NT2/D1 (cell line): ENCODE results near the gene TRMO.

Experiments used
- YY1 ChIP-seq: IDR thresholded peaks from 2 replicates; pipeline ENCODE4 v1.6.1; 2011; ENCODE audit not compliant: insufficient read length, insufficient read depth
- ZNF274 ChIP-seq: IDR thresholded peaks from 2 replicates; pipeline ENCODE4 v1.6.1; 2011; ENCODE audit warnings: mild to moderate bottlenecking, low read depth, low read length

GRCh38 chr9:97868859-97869258 is 53.4 kb downstream of the TRMO start:
- TF ChIP-seq YY1 (no peak), ZNF274 (no peak)
